H1 (cell line): ENCODE results near the gene PHKA2. TPM values are rescaled to one million over a fixed set of nuclear protein-coding genes. Genes with fewer than 3 reads are reported as not detected.

ENCODE experiments used
- CTCF ChIA-PET: fragments of 300-600 bp; sonication (Branson Sonifier 250); formaldehyde crosslinking; loops from one replicate; lab custom pipeline; 2021; ENCODE audit not compliant: partially characterized antibody; lab: Charles Lee
- POLR2A ChIA-PET: fragments of 300-600 bp; sonication (Branson Sonifier 250); formaldehyde crosslinking; loops from one replicate; lab custom pipeline; 2021; ENCODE audit warnings: inconsistent platforms; ENCODE audit not compliant: partially characterized antibody; lab: Charles Lee
- DNase-seq, 2 experiments: peaks; one replicate each; pipeline versions ENCODE4 v3.0.0 to v3.0.0-alpha.2; 2010 to 2022; ENCODE audit warnings: low spot score in 2 of 2, low read depth in 1 of 2, mixed read lengths in 1 of 2
- FAIRE-seq: peaks from 2 replicates; lab custom pipeline; 2011; peaks lifted over from hg19 to GRCh38; lab: Jason Lieb, UNC
- H2AFZ ChIP-seq: 2 replicates; pipeline ENCODE4 v1.8.1; 2012; ENCODE audit warnings: low read length, inconsistent platforms
- H2AK5ac ChIP-seq: 2 replicates; pipeline ENCODE4 v1.6.1; 2013; ENCODE audit warnings: low read depth, low read length
- H2BK120ac ChIP-seq: replicated peaks from 2 replicates; pipeline ENCODE3; 2013; ENCODE audit warnings: low read depth, low read length, inconsistent platforms
- H2BK12ac ChIP-seq: 2 replicates; pipeline ENCODE4 v1.6.1; 2013; ENCODE audit warnings: low read depth, low read length
- H2BK15ac ChIP-seq: 2 replicates; pipeline ENCODE4 v1.6.1; 2013; ENCODE audit warnings: low read length
- H2BK20ac ChIP-seq: 2 replicates; pipeline ENCODE4 v1.6.1; 2013; ENCODE audit warnings: low read length
- H2BK5ac ChIP-seq: 2 replicates; pipeline ENCODE4 v1.6.1; 2013; ENCODE audit warnings: low read depth, low read length
- H3K14ac ChIP-seq: 2 replicates; pipeline ENCODE4 v1.6.1; 2013; ENCODE audit warnings: inconsistent platforms; ENCODE audit not compliant: insufficient read length
- H3K18ac ChIP-seq: 2 replicates; pipeline ENCODE4 v1.6.1; 2013; ENCODE audit warnings: low read length; ENCODE audit errors: extremely low read depth
- H3K23ac ChIP-seq: 2 replicates; pipeline ENCODE4 v1.6.1; 2013; ENCODE audit warnings: inconsistent platforms; ENCODE audit not compliant: insufficient read length
- H3K23me2 ChIP-seq: 2 replicates; pipeline ENCODE4 v1.6.1; 2013; ENCODE audit warnings: low read depth, low read length
- H3K27ac ChIP-seq: 2 replicates; pipeline ENCODE4 v1.6.1; 2011; ENCODE audit warnings: low read depth, low read length, inconsistent platforms
- H3K27me3 ChIP-seq, 4 experiments: replicated peaks in 1 of 4; 1 replicate in 1 of 4; 2 replicates in 3 of 4; pipeline versions ENCODE4 v1.6.1 to v1.8.1; 2011 to 2013; ENCODE audit warnings: low read length in 3 of 4, mild to moderate bottlenecking in 3 of 4, inconsistent platforms in 2 of 4, mixed read lengths in 2 of 4, moderate library complexity in 1 of 4; ENCODE audit not compliant: control insufficient read depth in 3 of 4, insufficient read depth in 3 of 4; ENCODE audit errors: extremely low read depth in 1 of 4
- H3K36me3 ChIP-seq, 4 experiments: 2 replicates each; pipeline versions ENCODE4 v1.6.1 to v1.8.1; 2011 to 2013; ENCODE audit warnings: mild to moderate bottlenecking in 4 of 4, low read length in 3 of 4, moderate library complexity in 2 of 4, control low read depth in 1 of 4, inconsistent platforms in 1 of 4; ENCODE audit not compliant: insufficient read depth in 4 of 4, control insufficient read depth in 2 of 4
- H3K4ac ChIP-seq: replicated peaks from 2 replicates; pipeline ENCODE3; 2013; ENCODE audit warnings: low read length, low read depth, mixed read lengths, inconsistent platforms; ENCODE audit not compliant: insufficient read length
- H3K4me1 ChIP-seq, 4 experiments: replicated peaks in 1 of 4; 1 replicate in 1 of 4; 2 replicates in 3 of 4; pipeline versions ENCODE4 v1.6.1 to v1.8.1; 2011 to 2013; ENCODE audit warnings: low read length in 3 of 4, inconsistent platforms in 2 of 4, mixed read lengths in 1 of 4; ENCODE audit not compliant: insufficient read depth in 4 of 4, control insufficient read depth in 3 of 4
- H3K4me2 ChIP-seq, 2 experiments: 2 replicates each; pipeline versions ENCODE4 v1.6.1 to v1.8.1; 2011 to 2013; ENCODE audit warnings: low read depth in 2 of 2, low read length in 2 of 2, control low read depth in 1 of 2, inconsistent platforms in 1 of 2, mild to moderate bottlenecking in 1 of 2; ENCODE audit not compliant: insufficient read depth in 1 of 2
- H3K4me3 ChIP-seq, 4 experiments: fragments of 200-600, 300-600 bp in 1 of 4; sonication (generic), shearing (Covaris generic), sonication (Bioruptor Twin) in 1 of 4; 2 replicates each; pipeline versions ENCODE4 v1.5.1 to v1.8.1; 2011 to 2016; ENCODE audit warnings: low read length in 4 of 4, low read depth in 3 of 4, control low read depth in 2 of 4, inconsistent platforms in 2 of 4, mild to moderate bottlenecking in 2 of 4, mixed read lengths in 1 of 4, moderate library complexity in 1 of 4; ENCODE audit not compliant: insufficient read depth in 2 of 4; ENCODE audit errors: extremely low read depth in 1 of 4
- H3K56ac ChIP-seq: replicated peaks from 2 replicates; pipeline ENCODE3; 2013; ENCODE audit warnings: low read depth, mild to moderate bottlenecking, mixed read lengths, low read length, inconsistent platforms; ENCODE audit not compliant: insufficient read length
- H3K79me1 ChIP-seq: 2 replicates; pipeline ENCODE4 v1.6.1; 2013; ENCODE audit warnings: low read depth, low read length, control low read depth
- H3K79me2 ChIP-seq, 2 experiments: 2 replicates each; pipeline versions ENCODE4 v1.6.1 to v1.8.1; 2012 to 2013; ENCODE audit warnings: low read length in 2 of 2, mild to moderate bottlenecking in 2 of 2, inconsistent platforms in 1 of 2; ENCODE audit not compliant: insufficient read depth in 2 of 2, control insufficient read depth in 1 of 2
- H3K9ac ChIP-seq, 4 experiments: replicated peaks in 1 of 4; 1 replicate in 1 of 4; 2 replicates in 3 of 4; pipeline versions ENCODE4 v1.6.1 to v1.8.1; 2011 to 2013; ENCODE audit warnings: low read depth in 3 of 4, low read length in 3 of 4, control low read depth in 2 of 4, mild to moderate bottlenecking in 2 of 4, moderate library complexity in 2 of 4, inconsistent platforms in 1 of 4; ENCODE audit errors: extremely low read depth in 1 of 4
- H3K9me3 ChIP-seq, 2 experiments: 2 replicates each; pipeline versions ENCODE4 v1.6.1 to v1.8.1; 2012 to 2013; ENCODE audit warnings: mild to moderate bottlenecking in 2 of 2, moderate library complexity in 2 of 2, control low read depth in 1 of 2, inconsistent platforms in 1 of 2, low read depth in 1 of 2, low read length in 1 of 2, mixed read lengths in 1 of 2; ENCODE audit not compliant: insufficient read depth in 2 of 2
- H4K20me1 ChIP-seq, 2 experiments: replicated peaks in 1 of 2; 2 replicates each; pipeline versions ENCODE3 to v1.8.1; 2011 to 2013; ENCODE audit warnings: inconsistent platforms in 2 of 2, low read length in 2 of 2, mild to moderate bottlenecking in 1 of 2; ENCODE audit not compliant: insufficient read depth in 2 of 2, control insufficient read depth in 1 of 2
- H4K5ac ChIP-seq: 2 replicates; pipeline ENCODE4 v1.6.1; 2013; ENCODE audit warnings: low read length, low read depth, mixed read lengths, inconsistent platforms; ENCODE audit not compliant: insufficient read length
- H4K8ac ChIP-seq: 2 replicates; pipeline ENCODE4 v1.8.0; 2013; ENCODE audit warnings: mild to moderate bottlenecking, moderate library complexity, low read length, inconsistent platforms; ENCODE audit not compliant: insufficient read depth; ENCODE audit errors: extremely low read depth
- H4K91ac ChIP-seq: replicated peaks from 2 replicates; pipeline ENCODE3; 2013; ENCODE audit warnings: low read length, mixed read lengths, inconsistent platforms; ENCODE audit not compliant: insufficient read length
- ATF3 ChIP-seq: IDR thresholded peaks from 2 replicates; pipeline ENCODE4 v1.6.1; 2011; ENCODE audit warnings: low read depth, mild to moderate bottlenecking, low read length; ENCODE audit not compliant: insufficient read depth
- CTBP2 ChIP-seq: IDR thresholded peaks from 2 replicates; pipeline ENCODE4 v1.7.0; 2011; ENCODE audit warnings: borderline replicate concordance, mild to moderate bottlenecking, moderate library complexity, mixed read lengths, low read length; ENCODE audit not compliant: insufficient read depth, insufficient read length
- HDAC6 ChIP-seq: IDR thresholded peaks from one replicate; pipeline ENCODE4 v1.7.1; 2012; ENCODE audit warnings: low read depth, mild to moderate bottlenecking, inconsistent platforms, low read length, moderate library complexity
- MAX ChIP-seq: IDR thresholded peaks from 2 replicates; pipeline ENCODE4 v1.6.1; 2012; ENCODE audit warnings: inconsistent platforms
- SIN3A ChIP-seq, 2 experiments: IDR thresholded peaks in 1 of 2; conservative IDR thresholded peaks in 1 of 2; 2 replicates each; pipeline ENCODE4 v1.6.1; 2011 to 2012; ENCODE audit warnings: low read length in 2 of 2, improper control_type of control experiment in 1 of 2, low read depth in 1 of 2, mild to moderate bottlenecking in 1 of 2
- TAF1 ChIP-seq: IDR thresholded peaks from 2 replicates; pipeline ENCODE4 v1.6.1; 2011; ENCODE audit warnings: mild to moderate bottlenecking, low read depth, low read length
- TAF7 ChIP-seq: optimal IDR thresholded peaks from 2 replicates; pipeline ENCODE3; 2011; ENCODE audit warnings: low read depth, mild to moderate bottlenecking, inconsistent platforms, low read length, moderate library complexity, borderline replicate concordance
- WGBS, 2 experiments: shearing (Covaris generic) in 1 of 2; methylation state at CpG; one replicate each; pipeline versions ENCODE4 v1.1.6 to v1.1.7; 2013 to 2015; ENCODE audit warnings: low lambda C conversion rate in 2 of 2, mixed read lengths in 2 of 2, inconsistent platforms in 1 of 2, low coverage in 1 of 2, missing lambda C conversion rate in 1 of 2; ENCODE audit not compliant: insufficient replicate concordance in 2 of 2, insufficient coverage in 1 of 2, insufficient read length in 1 of 2; ENCODE audit errors: extremely low coverage in 1 of 2, missing lambda C conversion rate in 1 of 2; 5-methylcytosine and 5-hydroxymethylcytosine counted together
- polyA plus RNA-seq, 7 experiments: library from polyadenylated mRNA; depleted of rRNA in 3 of 7; stranded (reverse) in 5 of 7; unstranded in 2 of 7; fragments of >200 nt in 5 of 7; fragments of 200-250 nt in 2 of 7; gene quantifications; 1 replicate in 5 of 7; 2 replicates in 1 of 7; 4 replicates in 1 of 7; pipeline versions ENCODE4 v1.2.1 to v1.2.3, GENCODE V29; 2011 to 2013; ENCODE audit warnings: missing spikeins in 2 of 7, mixed read lengths in 2 of 7
- total RNA-seq: library from RNA; stranded (reverse); fragmentation: NEBNext Ultra II Directional; extraction: Animal tissue kit (Norgen Biotek cat#: 25700); gene quantifications from 2 replicates; pipeline ENCODE4 v1.2.1, GENCODE V29; 2021

PHKA2 gene
- total and polyA plus RNA-seq, 2 of the 8 experiments (the other 6 are each of a cell fraction or from before 2014, with no cell fraction given): 28.1 to 35.8 TPM

GRCh38 chrX:19007011-19007410 lies 23.1 kb upstream of the PHKA2 start:
- H2BK20ac ChIP-seq: no peak overlapping the region
- ChIA-PET POLR2A (no interaction called here), CTCF (interaction anchor here (0.6 to 2.1 kb wide), 8 partner anchors 8 to 329 kb away, joined by 3 to 7 read pairs (median 4); no protein-coding TSS in a partner anchor)
- H3K79me1 ChIP-seq: no peaks in the 10 kb centered on the region
- H3K23me2 ChIP-seq: no peaks in the 10 kb centered on the region
- no peak overlapping the region for H2BK12ac ChIP-seq
- WGBS, 2 experiments: 96% methylated on average over 7 of the region's 7 CpGs; no CpG with 5 or more reads in 1 of the 2 experiments
- no peaks in the 10 kb centered on the region for H3K27me3 ChIP-seq
- H2BK120ac ChIP-seq: no peak overlapping the region
- no peak overlapping the region for H3K4me3 ChIP-seq
- no peak overlapping the region for H3K4ac ChIP-seq
- no peak overlapping the region for H4K91ac ChIP-seq
- H3K23ac ChIP-seq: no peak overlapping the region
- H3K14ac ChIP-seq: no peak overlapping the region
- H3K36me3 ChIP-seq: peaks cover 0 to 7% (median 4%) of the 10 kb centered on the region in 4 experiments; a peak in 3 of 8 replicates
- no peak overlapping the region for H3K9ac ChIP-seq
- H2BK5ac ChIP-seq: no peak overlapping the region
- H4K20me1 ChIP-seq: no peaks in the 10 kb centered on the region
- no peaks in the 10 kb centered on the region for H3K9me3 ChIP-seq
- no peak overlapping the region for H3K27ac ChIP-seq
- no peak overlapping the region for H4K8ac ChIP-seq
- H2BK15ac ChIP-seq: no peak overlapping the region
- H3K4me2 ChIP-seq: no peak overlapping the region
- DNase-seq: no peak
- no peaks in the 10 kb centered on the region for H3K79me2 ChIP-seq
- H3K18ac ChIP-seq: no peak overlapping the region
- H3K4me1 ChIP-seq: no peaks in the 10 kb centered on the region
- no peak for FAIRE-seq
- no peak overlapping the region for H2AFZ ChIP-seq
- no peak overlapping the region for H2AK5ac ChIP-seq
- H3K56ac ChIP-seq: no peak overlapping the region
- no peak overlapping the region for H4K5ac ChIP-seq
- TF ChIP-seq CTBP2: no peak
- TF ChIP-seq HDAC6: no peak
- TF ChIP-seq ATF3: no peak
- TF ChIP-seq TAF1: no peak
- TF ChIP-seq TAF7: no peak
- no peak for TF ChIP-seq SIN3A (conservative IDR thresholded peaks at IDR 0.05 in 1 of 2, IDR thresholded peaks at IDR 0.05 in 1 of 2; ENCODE audit: low read depth in 1 of 2, low read length in 2 of 2)
- TF ChIP-seq MAX: no peak
- TF ChIP-seq, all 59 proteins: peak for 0
